HG03469 (cell line): ENCODE measurements around the gene RNPS1.
A peak's percentile ranks its signal among the peaks of the same experiment; 100 is the strongest.
"Not testable (repeated sequence)": the region's sequence is repeated elsewhere in the genome, so short reads cannot be mapped to it uniquely, and the experiment has no call there.

Source experiments
- ATAC-seq: cut with Tn5 transposase; IDR thresholded peaks from one replicate; pipeline ENCODE4 v1.9.1; 2021; ENCODE audit warnings: mild to moderate bottlenecking, moderate library complexity, moderate number of reproducible peaks; ENCODE audit not compliant: unreplicated experiment

RNPS1 gene

DNA sequence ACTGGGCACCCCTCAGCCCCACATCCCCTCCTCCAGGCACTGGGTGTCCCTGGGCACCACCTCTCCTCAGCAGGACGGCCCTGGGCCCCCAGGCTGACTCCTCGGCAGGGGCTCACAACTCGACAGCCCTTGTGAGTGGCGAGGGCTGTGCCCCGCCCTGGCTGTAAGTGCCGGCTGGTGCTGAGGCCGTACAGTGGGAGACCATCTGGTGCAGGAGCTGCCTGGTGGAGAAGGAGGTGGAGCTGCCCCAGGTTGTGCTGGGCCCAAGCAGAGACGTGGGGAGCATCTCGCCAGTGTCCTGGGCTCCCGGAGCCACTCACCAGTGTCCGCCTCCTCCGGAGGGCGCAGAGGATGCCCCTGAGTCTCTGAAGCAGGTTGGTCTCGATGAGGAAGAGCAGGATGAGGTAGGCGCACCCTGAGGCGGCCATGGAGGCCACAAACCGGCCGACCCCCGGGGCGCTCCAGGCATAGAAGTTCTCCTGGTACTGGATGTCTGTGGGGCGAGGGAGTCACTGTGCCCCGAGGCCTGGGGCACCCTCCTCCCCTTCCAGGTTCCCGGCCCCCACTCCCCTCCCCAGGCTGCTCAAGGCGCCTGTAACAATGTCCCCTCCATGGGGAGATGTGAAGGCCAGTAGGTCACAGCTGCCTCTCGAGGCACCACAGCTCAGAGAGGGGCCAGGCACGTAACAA lies 15.1 kb upstream of the RNPS1 start:
- ATAC-seq = no peak

DNA sequence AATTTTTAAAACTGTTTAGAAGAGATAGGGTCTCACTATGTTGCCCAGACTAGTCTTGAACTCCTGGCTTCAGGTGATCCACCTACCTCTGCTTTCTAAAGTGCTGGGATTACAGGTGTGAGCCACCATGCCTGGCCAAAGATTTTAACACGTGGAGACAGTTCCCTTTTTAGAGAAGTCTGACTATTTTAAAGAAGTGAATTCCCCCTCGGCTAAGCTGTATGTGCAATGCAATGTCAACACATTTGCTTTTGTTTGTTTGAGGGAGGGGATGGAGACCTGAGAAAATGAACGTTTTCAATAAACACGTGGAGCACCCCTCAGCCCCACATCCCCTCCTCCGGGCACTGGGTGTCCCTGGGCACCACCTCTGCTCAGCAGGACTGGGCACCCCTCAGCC lies 14.3 kb upstream of the RNPS1 start:
- ATAC-seq = no peak

DNA sequence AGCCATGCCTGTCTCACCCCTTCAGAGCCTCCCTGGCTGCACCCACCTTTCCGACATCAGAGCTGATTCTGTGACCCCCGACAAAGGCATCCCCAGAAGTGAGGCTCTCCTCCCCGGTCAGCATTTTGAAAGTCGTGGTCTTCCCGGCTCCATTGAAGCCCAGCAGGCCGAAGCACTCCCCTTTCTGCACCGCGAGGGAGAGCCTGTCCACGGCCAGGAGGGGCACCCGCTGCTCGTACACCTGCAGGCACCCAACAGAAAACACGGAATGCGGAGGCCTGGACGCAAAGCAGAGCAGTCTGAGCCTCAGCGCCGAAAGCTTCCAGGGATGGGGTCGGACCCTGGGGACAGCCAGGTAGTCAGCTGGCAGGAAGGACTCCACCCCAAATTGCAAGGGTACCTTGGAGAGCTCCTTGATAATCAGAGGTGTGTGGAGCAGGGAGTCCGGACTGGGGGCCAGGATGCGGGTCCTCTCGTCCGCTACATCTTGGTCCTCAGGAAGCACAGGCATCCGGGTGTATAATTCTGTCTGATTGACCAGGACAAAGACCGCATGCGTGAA lies 13.1 kb upstream of the RNPS1 start:
- no peak for ATAC-seq

DNA sequence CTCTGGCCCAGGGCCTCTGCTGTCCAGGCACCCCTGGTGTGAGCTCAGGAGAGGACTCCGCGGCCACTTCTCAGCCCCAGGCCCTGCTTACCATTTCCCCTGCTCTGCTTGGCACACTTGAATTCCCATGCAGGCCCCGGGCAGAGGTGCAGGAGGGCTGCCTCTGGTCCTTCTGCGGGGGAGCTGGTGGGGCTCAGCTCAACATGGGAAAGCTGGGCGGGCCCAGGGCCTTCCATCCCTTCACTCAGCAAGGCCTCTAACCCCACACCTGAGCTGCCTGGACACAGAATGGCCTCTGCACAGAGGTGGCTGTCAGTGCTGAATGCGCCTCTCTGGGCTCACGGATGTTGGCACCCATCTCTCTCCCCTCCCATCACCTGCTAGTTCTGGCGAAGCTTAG lies 12.5 kb upstream of the RNPS1 start:
- ATAC-seq = no peak

DNA sequence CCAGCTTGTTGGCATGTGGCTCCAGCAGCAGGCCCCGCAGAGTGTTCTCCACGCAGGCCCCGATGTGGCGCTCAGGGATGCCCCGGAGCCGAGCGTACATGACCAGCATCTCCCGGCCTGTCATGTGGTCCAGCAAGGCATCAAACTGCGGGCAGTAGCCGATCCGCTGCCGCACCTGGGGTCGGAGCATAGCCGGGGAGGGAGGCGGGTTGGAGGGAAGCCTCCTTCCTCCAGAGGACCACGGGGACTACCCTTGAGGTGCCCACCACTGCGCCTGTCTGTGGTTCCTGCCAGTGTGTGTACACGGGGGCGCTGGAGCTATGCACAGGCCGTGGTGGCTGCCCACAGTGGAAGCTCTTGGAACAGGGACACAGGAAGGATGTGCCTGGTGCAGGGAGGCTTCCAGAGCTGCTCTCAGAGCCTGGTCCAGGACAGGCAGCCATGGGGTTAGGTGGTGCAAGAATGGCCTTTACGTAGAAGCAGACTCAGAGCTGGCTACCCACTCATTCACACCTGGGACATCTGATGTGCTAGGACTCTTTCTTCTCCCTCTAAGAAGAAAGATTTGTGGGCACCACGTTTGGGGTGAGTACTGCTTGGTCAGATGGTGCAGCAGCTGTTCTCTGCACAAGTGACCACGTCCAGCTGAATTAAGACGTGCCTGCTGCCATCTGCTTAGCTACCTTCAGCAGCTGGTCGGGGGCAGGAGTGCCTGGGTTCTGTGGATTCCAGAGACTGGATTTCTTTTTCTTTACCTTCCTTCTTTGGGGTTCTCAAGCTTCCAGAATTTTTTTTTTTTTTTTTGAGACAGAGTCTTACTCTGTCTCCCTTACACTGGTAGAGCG lies 11.3 kb upstream of the RNPS1 start:
- no peak for ATAC-seq

DNA sequence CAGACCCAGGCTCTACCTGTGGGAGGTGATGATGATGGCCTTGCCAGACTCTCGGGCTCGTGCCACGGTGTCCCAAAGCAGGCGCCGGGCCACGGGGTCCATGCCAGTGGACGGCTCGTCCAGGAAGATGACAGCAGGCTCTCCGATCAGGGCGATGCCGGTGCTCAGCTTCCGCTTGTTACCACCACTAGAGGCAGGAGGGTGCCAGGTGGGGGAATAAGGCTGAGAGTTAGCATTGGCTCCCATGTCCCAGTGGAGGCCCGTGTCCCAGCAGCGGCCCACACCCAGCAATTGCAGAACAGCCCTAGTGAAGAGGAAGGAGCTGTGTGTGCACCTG lies 10.3 kb upstream of the RNPS1 start:
- no peak for ATAC-seq

DNA sequence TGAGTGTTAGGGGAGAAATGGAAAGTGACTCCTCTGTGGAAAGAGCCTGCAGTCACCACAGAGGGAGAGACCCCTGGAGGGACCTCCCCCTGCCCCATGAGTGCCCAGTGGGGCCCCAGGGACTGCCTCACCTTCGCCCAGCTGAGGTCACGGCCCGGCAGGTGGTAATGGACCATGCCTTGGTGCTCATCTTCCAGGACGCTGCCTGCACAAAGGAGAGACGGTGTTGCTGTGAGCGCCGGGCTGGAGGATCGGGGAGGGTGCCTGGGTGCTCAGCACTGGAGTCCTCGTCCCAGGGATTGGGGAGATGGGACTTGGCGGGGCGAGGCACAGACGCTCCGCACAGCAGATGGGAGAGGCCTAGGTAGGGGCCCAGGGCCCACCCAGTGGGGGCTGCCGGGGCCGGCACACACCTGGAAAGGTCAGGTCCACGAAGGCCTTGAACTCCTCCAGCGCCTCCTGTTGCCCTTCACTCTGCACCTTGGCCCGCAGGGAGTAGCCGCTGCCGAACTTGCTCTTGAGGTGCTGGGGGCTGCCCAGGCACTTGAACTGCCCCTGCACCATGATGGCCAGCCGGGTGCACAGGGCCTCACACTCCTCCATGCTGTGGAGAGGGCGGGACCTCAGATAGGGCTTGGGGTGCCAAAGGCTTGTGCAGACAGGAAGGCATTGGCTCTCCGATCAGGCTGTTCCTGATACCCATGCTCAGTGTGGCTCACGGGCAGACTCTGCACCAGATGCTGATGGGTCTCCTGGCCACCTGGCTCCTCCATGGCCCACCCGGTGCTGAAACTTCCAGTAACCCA lies 9.7 kb upstream of the RNPS1 start:
- no peak for ATAC-seq

DNA sequence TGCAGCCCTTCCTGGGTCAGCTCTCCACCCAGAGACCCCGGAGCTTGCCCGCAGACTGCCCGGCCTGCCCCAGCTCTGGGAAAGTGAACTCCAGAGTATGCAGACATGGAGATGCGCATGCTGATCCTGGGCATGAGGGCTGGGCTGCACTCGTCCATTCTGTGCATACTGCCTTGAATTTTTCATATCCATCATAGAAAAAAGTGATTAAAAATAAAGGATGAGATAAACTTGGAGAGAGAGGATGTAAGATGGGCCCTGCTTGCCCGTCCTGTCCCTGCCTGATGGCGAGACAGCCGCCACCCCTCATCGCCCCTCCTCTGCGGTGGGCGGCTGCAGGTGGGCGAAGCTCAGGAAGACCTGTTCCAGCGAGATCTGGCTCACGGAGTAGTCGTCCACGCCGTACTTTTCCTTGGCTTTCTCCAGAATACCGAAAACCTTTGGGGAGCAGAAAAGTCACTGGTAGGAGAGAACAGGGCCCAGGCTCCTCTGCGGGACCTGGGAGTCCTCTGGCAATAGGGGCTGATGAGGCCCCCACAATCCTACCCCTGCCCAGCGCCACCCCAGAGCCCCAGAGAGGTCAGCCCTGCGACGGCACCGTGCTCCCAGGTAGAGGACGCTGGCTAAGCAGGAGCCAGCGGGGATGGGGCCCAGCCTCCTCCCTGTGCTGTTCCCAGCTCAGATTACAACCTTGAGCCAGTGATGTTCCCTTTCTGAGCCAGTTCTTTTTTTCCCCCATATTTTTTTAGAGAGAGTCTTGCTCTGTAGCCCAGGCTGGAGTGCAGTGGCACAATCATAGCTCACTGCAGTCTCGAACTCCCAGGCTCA lies 8.7 kb upstream of the RNPS1 start:
- no peak for ATAC-seq

DNA sequence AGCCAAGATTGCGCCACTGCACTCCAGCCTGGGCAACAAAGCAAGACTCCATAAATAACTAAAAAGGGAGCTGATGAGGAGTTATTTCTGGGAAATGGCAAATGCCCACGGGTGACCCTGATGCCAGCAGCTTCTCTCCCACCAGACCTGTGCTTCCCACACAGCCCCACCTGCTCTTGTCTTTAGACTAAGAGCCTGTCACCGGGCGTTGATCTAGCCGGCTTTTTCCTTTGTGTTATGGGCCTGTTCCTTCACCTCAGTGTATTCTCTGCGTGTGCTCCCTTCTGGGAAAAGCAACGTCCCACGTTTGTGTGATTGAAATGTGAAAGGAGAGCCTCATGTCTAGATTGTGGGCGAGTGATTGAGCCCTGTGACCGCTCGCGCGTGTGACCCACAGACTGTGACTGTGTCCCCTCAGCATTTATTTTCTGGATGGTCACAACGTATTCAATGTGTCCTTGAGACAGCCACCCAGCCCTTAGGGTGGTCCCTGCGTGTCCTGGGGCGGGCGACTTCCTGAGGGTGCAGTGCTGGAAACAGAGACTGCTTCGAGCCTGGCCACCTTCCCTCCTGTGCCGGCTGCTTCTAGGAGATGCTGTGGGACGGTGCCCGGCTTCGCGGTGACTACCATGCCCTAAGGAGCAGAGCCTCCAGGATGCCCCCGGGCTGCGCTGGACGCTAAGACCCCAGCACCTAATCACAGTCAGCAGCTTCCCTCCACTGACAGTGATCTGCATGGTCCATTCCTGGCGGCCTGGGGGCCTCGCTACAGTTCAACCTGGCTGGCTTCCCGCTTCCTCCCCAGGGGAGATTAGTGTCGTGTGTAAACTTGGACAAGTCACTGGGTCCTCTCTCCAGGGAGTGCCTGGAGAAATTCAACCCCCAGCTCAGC lies 7.8 kb upstream of the RNPS1 start:
- ATAC-seq = no peak

DNA sequence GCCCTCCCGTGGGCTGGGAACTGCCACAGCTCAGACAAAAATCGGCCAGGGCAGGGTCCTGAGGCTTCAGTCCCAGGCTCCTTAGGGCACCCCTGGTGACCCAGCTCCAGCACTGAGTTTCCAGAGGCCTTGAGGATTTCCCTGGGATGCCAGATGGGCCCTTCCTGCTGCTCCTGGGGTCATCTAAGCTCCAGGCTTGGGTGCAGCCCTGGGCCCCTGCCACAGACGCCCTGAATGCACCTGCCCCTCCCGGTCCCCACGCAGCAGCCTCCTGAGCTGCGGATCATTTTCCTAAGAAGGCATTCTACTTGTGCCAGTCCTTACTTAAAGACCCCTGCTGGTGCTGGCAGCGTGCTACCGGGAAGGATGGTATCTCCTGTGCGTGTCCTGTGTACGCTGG lies 6.0 kb upstream of the RNPS1 start:
- ATAC-seq = no peak

DNA sequence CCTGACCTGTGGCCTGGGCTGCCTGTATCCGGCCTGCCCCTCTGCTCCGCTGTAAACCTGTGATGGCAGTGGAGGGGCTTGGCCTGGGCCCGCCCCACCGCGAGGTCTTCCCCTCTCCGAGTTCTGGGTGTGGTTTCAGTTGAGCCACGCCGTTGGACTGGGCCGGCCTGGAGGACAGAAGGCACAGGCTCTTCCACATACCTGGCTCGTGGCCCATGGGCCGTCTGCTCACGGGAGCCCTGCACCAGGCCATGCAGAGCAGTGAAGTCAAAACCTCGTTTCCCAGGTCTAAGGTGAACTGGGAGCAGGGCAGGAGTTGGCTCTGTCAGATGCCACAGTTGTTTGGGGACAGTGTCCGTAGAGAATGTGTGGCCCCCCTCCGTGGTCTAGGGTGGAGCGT lies 5.6 kb upstream of the RNPS1 start:
- no peak for ATAC-seq

DNA sequence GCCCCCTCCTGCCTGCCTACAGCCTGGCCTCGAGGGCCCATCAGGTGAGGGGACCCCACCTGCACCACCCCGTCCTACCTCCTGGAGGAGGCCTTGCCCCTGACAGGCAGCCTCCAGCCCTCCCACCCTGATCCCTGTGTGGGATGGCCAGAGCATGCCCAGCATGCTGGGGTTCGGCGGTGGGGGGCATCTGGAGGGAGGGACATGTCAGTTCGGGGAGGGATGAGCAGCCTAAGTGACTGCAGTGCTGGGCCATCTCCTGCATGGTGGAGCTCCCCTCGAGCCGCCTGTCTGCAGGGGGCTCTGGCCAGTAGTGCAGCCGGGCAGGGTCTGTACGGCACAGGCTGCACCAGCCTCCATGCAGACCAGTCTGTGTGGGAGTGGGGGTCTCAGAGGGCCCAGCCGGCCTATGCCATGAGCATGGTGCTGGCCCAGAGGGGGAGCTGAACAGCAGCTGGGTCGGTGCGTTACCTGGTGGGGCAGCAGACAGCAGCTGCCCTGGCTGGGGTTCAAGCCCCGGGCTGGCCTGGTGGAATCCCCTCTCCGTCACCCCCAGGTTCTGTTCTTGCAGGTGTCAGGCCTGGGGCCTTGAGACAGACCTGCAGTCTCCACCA lies 4.0 kb upstream of the RNPS1 start:
- no peak for ATAC-seq

DNA sequence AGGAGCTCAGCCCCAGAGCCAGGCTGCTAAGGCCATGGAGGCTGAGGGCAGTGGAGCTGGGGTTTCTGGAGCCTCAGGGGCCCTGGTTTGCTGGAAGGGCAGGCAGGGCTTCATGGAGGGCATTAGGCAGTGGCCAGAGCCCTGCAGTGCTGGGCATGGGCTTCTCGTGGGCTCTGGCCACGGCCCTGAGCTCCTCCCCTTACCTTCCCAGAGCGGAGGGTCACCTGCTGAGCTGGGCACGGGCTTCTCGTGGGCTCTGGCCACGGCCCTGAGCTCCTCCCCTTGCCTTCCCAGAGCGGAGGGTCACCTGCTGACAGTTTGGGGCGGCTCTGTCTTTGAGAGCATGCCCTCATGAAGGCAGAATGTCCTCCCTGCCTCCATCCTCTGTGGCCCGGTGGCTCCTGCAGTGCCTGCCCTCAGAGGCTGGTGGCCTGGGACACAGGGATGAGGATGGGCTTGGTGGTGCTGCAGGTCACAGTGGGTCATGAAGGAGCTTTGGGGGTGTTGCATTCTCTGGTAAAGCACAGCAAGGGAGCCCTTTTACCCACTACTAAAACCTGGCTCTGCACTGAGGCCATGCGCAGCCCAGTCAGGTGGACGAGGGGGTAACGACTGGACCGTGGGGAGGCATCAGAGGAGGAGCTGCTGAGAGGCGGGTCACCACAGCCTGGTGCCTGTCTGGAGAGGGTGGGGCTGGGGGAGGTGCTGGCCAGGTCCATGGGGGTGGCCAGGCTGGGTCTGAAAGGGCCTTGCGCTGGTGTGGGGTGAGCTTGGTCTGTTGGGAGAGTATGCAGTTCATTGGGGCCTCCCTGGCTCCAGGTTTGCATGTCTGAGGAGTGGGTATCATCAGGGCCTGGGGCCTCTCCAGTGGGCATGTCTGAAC lies 2.9 kb upstream of the RNPS1 start:
- no peak for ATAC-seq

DNA sequence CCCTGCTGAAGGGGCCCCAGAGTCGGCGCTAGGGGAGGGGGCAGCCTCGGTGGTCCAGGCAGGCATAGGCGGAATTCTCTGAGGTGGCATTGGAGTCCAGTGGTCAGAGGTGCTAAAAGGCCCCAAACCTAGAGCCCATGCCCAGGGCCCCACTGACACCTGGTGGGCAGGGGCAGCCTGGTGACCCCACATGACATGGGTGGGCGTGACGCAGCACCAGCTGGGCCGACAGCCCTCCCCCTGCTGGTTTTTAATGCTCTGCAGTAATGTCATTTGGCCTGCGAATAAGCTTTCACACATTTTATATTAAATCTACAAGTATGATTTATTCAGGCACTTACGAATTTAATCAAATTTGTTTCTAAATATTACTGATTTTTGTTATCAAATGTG lies 2.1 kb upstream of the RNPS1 start:
- no peak for ATAC-seq

DNA sequence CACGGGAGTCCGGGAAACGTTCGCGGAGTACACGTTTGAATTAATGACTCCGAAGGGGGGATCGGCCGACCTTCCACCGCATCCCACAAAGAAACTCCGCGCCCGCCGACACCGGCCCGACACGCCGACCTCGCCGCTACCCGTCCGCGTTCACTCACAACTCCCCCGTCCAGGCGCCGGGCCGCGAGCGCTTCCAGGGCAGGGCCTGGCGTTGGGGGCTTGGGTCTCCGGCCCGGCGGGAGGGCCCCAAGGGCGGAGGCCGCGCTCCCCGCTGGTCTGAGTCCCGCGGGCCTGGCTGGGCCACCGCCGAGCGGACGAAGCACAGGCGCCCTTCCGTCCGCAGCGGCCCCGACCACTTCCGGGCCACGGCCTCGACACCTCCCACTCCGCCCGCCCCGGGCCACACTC lies 417 bp downstream of the RNPS1 start:
- peak; percentile 27 for ATAC-seq

DNA sequence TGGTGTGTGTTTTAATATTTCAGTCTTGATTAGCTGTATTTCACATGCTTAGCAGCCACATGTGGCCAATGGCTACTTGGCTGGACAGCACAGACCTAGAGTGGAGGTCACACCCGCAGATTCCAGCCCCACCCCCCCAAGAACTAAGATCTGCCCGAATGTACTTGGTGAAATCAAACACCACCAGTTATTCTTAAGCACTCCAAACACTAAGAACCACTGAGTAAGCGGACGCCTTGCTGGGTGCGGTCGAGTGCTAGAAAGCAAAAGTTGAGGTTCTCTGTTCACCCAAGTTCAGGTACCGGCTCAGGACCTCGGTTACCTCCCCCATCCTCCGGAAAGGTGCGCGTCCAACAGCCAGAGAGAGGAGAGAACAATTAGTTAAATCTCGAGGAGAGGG lies 1.0 kb downstream of the RNPS1 start:
- ATAC-seq = not testable (repeated sequence)

DNA sequence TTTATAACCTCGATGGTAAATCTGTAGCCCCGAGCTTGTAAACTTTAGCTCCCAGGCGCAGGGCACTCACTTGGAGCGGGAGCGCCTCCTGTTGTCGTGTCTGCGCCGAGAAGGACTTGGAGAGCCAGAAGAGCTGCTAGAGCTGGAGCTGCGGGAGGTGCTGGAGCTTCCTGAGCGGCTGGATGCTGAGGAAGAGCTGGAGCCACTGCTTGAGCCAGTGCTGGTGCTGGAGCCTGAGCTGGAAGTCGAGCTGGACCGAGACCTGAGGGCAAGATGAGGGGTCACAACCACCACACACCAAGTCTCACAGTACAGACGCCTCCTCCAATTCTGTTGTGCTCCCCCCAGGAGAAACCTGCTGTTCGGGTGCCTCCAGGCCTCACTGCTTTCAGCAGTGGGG lies 4.9 kb downstream of the RNPS1 start:
- ATAC-seq = not testable (repeated sequence)

DNA sequence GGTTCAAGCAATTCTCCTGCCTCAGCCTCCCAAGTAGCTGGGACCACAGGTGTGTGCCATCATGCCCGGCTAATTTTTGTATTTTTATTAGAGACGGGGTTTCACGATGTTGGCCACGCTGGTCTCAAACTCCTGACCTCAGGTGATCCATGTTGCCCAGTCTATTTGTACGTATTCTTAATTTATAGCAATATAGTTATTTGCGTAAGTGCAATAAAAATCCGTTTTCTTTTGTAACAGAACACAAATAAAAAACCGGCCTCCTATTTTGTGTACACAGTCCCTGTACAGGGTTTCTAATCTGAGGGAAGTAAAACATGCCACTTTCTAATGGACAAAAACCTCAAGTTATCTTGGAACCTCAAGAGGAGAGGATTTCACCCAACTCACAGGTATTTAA lies 7.7 kb downstream of the RNPS1 start:
- ATAC-seq = no peak
